GM18519 (cell line): Measurements from ENCODE around the gene RESP18.
"Not testable (repeated sequence)": the region's sequence is repeated elsewhere in the genome, so short reads cannot be mapped to it uniquely, and the experiment has no call there.

Experiments used
- ATAC-seq: cut with Tn5 transposase; IDR thresholded peaks from one replicate; pipeline ENCODE4 v1.9.1; 2021; ENCODE audit warnings: mild to moderate bottlenecking, moderate library complexity; ENCODE audit not compliant: unreplicated experiment, low FRiP score

The RESP18 gene

DNA sequence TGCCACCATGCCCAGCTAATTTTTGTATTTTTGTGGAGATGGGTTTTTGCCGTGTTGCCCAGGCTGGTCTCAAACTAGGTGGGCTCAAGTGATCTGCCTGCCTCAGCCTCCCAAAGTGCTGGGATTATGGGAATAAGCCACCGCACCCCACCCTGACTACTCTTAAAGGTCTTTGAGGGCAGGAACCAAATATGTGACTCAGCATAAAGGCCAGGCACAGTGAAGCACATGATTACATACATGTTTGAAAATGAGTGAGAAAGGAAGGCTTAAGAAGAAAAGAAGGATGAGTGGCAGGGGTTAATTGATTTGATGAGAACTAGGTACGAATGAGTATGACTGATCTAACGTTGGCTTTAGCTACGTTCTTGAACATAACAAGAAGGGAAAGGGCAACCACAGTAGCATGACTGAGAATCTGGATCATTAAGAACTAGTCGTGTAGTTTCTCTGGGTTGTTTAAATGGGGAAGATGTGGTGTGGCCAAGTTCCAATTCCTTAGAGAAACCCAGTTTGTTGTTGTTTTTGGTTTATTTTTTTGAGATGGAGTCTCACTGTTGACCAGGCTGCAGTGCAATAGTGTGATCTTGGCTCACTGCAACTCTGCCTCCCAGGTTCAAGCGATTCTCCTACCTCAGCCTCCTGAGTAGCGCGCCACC, 6.8 kb downstream of the RESP18 start:
- ATAC-seq: no peak

DNA sequence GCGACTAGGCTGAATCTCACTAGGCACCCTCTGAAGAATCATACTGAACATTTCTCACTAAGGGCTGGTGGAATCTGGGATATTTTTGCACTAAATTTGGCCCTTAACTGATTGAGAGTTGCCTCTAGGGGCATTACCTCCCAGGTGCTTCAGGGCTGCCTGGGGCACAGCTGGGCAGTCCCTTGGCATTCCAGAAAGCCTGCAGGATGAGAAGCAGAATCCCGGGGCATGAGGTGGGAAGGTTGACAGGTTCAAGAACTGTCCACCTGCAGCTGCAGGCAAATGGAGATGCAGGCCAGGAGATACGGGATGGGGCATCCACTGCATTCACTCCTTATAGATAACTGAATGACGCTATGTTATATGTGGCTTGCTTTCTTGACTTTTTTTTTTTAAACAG, 7.4 kb downstream of the RESP18 start:
- ATAC-seq: no peak

DNA sequence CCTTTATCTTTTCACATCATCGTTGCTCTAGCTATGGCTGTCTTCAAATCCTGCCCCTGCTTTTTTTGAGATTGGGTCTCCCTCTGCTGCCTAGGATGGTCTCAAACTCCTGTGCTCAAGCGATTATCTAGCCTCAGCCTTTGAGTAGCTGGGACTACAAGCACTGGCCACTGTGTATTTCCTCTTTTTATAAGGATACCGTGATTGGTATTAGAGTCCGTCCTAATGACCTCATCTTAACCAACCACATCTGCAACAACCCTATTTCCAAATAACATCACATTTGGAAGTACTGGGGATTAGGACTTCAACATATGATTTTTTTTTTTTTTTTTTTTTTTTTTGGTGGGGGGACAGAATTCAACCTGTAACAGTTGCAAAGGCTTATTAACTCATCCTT, 9.1 kb downstream of the RESP18 start:
- ATAC-seq: no peak

DNA sequence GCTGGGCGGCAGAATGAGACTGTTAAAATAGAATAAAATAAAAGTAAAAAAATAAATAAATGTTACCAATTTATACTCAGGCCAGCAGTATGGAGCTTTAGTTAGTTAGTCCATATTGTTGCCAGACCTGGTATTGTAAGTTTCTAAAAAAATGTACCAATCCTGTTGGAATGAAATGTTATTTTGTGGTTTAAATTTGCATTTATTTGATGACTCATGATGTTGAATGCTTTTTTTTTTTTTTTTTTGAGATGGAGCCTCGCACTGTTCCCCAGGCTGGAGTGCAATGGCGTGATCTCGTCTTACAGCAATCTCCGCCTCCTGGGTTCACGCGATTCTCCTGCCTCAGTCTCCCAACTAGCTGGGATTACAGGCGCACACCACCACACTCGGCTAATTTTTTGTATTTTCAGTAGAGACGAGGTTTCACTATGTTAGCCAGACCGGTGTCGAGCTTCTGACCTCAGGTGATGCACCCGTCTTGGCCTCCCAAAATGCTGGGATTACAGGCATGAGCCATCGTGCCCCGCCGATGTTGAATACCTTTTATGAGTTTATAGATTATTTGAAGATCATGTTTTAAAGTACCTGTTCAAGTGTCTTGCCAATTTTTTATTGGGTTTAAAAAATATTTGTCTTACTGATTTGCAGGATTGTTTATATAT, 17.6 kb downstream of the RESP18 start:
- no peak for ATAC-seq

DNA sequence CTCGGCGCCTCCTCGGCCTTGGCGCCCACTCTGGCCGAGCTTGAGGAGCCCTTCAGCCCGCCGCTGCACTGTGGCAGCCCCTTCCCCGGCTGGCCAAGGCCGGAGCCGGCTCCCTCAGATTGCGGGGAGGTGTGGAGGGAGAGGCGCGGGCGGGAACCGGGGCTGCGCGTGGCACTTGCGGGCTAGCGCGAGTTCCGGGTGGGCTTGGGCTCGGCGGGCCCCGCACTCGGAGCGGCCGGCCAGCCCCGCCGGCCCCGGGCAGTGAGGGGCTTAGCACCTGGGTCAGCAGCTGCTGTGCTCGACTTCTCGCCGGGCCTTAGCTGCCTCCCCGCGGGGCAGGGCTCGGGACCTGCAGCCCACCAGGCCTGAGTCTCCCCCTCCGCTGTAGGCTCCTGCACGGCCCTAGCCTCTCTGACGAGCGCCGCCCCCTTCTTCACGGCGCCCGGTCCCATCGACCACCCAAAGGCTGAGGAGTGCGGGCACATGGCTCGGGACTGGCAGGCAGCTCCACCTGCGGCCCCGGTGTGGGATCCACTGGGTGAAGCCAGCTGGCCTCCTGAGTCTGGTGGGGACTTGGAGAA, 19.8 kb downstream of the RESP18 start:
- ATAC-seq: not testable (repeated sequence)

DNA sequence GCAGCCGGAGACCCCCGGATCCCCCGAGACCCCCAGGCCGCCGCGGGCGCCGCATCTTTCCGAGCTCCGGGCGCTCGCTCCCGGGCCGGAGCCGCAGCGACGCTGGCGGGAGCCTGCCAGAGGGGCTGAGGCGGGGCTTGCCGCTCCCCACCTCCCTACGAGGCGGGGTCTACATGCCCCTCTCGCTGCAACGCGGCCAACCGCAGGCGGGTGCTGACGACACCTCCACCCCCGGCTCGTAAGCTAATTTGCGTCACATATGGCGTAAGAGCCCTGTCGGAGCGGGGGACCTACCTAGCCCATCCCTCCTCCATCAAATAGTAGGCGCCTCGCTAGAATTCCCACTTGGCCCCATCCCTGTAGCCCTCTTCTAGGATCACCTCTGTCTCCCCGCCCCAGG, 23.3 kb downstream of the RESP18 start, which contains the start of gene PTPRN:
Gene PTPRN, minus strand, starts transcription at position 124 of the 400 bp plus-strand sequence. Its CDS starts 69 bp downstream, at position 55.
- ATAC-seq: no peak

- ATAC-seq: no peak
These were observed 24.1 kb downstream of the RESP18 start for GRCh38 chr2:219308142-219309101.

DNA sequence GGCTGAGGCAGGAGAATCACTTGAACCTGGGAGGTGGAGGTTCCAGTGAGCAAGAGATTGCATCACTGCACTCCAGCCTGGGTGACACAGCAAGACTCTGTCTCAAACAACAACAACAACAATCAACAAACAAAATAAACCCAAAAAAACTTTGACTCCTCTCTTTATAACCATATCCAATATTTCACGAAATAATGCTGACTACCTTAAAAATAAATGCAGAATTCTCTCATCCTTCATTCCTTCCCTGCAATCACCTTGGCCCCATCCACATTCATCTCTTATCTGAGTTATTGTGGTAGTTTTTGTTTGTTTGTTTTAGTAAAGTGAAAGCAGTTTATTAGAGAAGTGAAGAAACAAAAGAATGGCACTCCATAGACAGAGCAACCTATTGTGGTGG, 26.5 kb downstream of the RESP18 start:
- ATAC-seq: no peak

- no peak for ATAC-seq
These were observed 28.3 kb downstream of the RESP18 start for GRCh38 chr2:219304223-219304622.

GRCh38 chr2:219302412-219302968, 30.1 kb downstream of the RESP18 start:
- no peak for ATAC-seq

GRCh38 chr2:219300022-219300421, 32.5 kb downstream of the RESP18 start:
- ATAC-seq: no peak

GRCh38 chr2:219299372-219299760, 33.2 kb downstream of the RESP18 start:
- no peak for ATAC-seq

- ATAC-seq: no peak
These were observed 33.7 kb downstream of the RESP18 start for GRCh38 chr2:219298759-219299371.

DNA sequence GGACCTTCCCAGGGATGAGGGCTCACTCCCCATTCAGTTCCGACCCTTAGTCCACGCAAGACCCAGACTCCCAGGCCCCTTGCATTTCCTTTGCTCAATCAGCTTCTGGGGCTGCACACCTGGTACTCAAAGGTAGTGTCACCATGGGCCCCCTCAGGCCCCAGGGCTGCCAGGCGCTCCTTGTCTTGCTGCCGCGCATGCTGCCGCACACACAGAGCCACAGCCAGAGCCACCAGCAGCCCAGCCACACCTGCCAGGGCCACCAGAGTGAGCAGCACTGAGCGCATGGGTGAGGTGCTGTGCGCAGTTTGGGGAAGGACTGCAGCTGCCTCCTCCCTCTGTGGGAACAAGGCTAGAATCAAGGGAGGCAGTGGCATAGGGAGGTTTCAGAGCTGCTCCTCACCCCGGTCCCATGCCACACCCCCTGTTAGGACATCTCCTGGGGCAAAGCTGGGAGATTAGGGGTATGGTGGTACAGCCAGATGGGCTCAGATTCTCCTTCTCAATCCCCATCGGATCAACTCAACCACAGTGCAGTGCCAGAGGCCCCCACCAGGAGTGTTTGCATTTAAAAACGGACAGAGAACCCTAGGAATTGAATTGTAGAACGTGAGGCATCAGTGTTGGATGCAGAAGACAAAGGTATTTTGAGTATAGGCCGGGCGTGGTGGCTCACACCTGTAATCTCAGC, 34.6 kb downstream of the RESP18 start:
- no peak for ATAC-seq

GRCh38 chr2:219296631-219297391, 35.7 kb downstream of the RESP18 start:
- ATAC-seq: no peak

DNA sequence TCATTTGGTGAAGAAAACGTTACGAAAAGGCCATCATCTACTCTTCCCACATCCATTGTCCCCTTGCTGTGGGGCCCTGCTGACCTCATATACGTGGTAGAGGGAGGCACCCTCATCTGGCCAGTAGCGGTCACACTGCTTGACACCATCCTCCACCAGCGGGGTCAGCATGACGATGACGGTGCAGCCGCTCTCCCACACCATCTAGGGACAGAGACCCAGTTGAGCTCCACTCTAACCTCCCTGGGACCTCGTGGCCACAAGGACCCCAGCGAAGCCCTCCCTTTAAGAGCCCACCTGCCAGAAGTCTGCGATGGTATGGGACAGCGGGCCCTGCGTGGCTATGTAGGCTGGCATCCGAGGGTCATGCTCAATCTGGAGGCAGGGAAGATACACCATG, 36.4 kb downstream of the RESP18 start:
- no peak for ATAC-seq

- ATAC-seq: peak; percentile 81
These were observed 37.9 kb downstream of the RESP18 start for GRCh38 chr2:219294356-219295351.
